ENCODE results near the gene DCX. TPM values are rescaled to one million over a fixed set of nuclear protein-coding genes. Genes with fewer than 3 reads are reported as not detected.

The DCX gene
- total RNA-seq, 1 experiment from 2014 or later, result not detected

DNA sequence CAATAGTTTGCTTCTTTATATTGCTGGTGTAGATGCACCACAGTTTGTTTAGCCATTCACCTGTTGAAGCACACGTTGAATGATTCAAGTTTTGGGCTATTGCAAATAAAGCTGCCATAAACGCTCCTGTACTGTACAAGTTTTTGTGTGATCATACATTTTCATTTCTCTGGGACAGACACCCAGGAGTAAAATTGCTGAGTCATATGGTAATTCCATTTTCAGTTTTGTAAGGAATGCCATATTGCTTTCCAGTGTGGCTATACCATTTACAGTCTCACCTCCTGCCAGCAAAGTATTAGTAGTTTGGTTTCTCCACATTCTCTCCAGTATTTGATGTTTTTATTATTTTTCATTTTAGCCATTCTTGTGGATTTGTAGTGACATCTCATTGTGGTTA is 109.7 kb downstream of the DCX start:
- H3K27ac ChIP-seq (ENCODE audit: low read length), result no peak overlapping the region
- TF ChIP-seq EZH2 (IDR thresholded peaks at IDR 0.05; ENCODE audit: low read length, unreplicated experiment) (no peak), EZH2phosphoT487 (IDR thresholded peaks at IDR 0.05; ENCODE audit: borderline replicate concordance, low read length) (no peak)
- TF ChIP-seq, protein P1, sequence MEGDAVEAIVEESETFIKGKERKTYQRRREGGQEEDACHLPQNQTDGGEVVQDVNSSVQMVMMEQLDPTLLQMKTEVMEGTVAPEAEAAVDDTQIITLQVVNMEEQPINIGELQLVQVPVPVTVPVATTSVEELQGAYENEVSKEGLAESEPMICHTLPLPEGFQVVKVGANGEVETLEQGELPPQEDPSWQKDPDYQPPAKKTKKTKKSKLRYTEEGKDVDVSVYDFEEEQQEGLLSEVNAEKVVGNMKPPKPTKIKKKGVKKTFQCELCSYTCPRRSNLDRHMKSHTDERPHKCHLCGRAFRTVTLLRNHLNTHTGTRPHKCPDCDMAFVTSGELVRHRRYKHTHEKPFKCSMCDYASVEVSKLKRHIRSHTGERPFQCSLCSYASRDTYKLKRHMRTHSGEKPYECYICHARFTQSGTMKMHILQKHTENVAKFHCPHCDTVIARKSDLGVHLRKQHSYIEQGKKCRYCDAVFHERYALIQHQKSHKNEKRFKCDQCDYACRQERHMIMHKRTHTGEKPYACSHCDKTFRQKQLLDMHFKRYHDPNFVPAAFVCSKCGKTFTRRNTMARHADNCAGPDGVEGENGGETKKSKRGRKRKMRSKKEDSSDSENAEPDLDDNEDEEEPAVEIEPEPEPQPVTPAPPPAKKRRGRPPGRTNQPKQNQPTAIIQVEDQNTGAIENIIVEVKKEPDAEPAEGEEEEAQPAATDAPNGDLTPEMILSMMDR (conservative IDR thresholded peaks at IDR 0.05; ENCODE audit: low read depth, low read length), result no peak
- H3K4me3 ChIP-seq (ENCODE audit: low read length), result no peak overlapping the region
- no peak overlapping the region for H3K4me2 ChIP-seq (ENCODE audit: low read length)
- H3K27me3 ChIP-seq (ENCODE audit: low read length), result no peaks in the 10 kb centered on the region
- no peak overlapping the region for H3K9ac ChIP-seq (ENCODE audit: low read length)
- H3K4me1 ChIP-seq (ENCODE audit: insufficient read depth, low read length), result no peaks in the 10 kb centered on the region
- no TSS peak for BruUV-seq (replicated peaks)
- H3F3A ChIP-seq (ENCODE audit: low read length, unreplicated experiment), result no peaks in the 10 kb centered on the region
- no peaks in the 10 kb centered on the region for H4K20me1 ChIP-seq (ENCODE audit: low read length)
- CTCF ChIA-PET, result no interaction called here
- intact Hi-C loops (cut with micrococcal nuclease), result no loop called here
- no peak overlapping the region for H2AFZ ChIP-seq (ENCODE audit: low read length)
- DNase-seq (no peak), ATAC-seq (no peak)
- no peaks in the 10 kb centered on the region for H3K9me2 ChIP-seq (replicated peaks; ENCODE audit: low read length)
- H3K79me2 ChIP-seq (ENCODE audit: low read length), result no peaks in the 10 kb centered on the region
- POLR2A ChIA-PET (ENCODE audit: unreplicated experiment), result no interaction called here
- H3K9me3 ChIP-seq (ENCODE audit: low read length), result no peaks in the 10 kb centered on the region
- H3K36me3 ChIP-seq (ENCODE audit: low read depth, low read length), result no peaks in the 10 kb centered on the region

DNA sequence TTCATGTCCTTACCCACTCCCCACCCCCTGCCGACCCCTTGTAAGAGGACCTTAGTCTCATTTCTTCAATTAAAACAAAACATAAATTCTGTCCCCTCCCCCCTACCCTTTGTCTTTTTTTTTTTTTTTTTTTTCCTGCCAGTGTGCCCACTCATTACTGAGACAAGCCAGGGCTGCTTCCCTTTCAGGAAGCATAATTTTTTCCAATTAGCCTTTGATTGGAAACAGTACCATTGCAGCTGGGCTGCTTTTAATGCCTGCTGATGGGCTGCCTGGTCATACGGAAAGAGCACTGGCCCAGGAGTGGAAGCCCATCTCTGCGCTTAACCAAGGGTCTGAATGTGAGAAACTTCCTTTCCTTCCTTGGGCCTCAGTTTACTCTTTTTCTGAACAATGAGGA is 123.2 kb downstream of the DCX start:
- no peaks in the 10 kb centered on the region for H3K27me3 ChIP-seq (ENCODE audit: low read length)
- no peak overlapping the region for H3K4me3 ChIP-seq (ENCODE audit: low read length)
- no peaks in the 10 kb centered on the region for H3F3A ChIP-seq (ENCODE audit: low read length, unreplicated experiment)
- no TSS peak for BruUV-seq (replicated peaks)
- no peak overlapping the region for H3K4me2 ChIP-seq (ENCODE audit: low read length)
- TF ChIP-seq, protein P1 (conservative IDR thresholded peaks at IDR 0.05; ENCODE audit: low read depth, low read length), result no peak
- no peak for TF ChIP-seq EZH2phosphoT487 (IDR thresholded peaks at IDR 0.05; ENCODE audit: borderline replicate concordance, low read length)
- TF ChIP-seq EZH2 (IDR thresholded peaks at IDR 0.05; ENCODE audit: low read length, unreplicated experiment), result no peak
- no peak for DNase-seq
- ChIA-PET CTCF (no interaction called here), POLR2A (ENCODE audit: unreplicated experiment) (no interaction called here)
- H3K79me2 ChIP-seq (ENCODE audit: low read length), result no peaks in the 10 kb centered on the region
- no peaks in the 10 kb centered on the region for H3K9me2 ChIP-seq (replicated peaks; ENCODE audit: low read length)
- H3K4me1 ChIP-seq (ENCODE audit: insufficient read depth, low read length), result no peaks in the 10 kb centered on the region
- H2AFZ ChIP-seq (ENCODE audit: low read length), result no peak overlapping the region
- no peak overlapping the region for H3K9ac ChIP-seq (ENCODE audit: low read length)
- H3K27ac ChIP-seq (ENCODE audit: low read length), result no peak overlapping the region
- H3K9me3 ChIP-seq (ENCODE audit: low read length), result no peaks in the 10 kb centered on the region
- no peak for ATAC-seq
- no peaks in the 10 kb centered on the region for H3K36me3 ChIP-seq (ENCODE audit: low read depth, low read length)
- H4K20me1 ChIP-seq (ENCODE audit: low read length), result no peaks in the 10 kb centered on the region
- intact Hi-C loops (cut with micrococcal nuclease), result no loop called here

DNA sequence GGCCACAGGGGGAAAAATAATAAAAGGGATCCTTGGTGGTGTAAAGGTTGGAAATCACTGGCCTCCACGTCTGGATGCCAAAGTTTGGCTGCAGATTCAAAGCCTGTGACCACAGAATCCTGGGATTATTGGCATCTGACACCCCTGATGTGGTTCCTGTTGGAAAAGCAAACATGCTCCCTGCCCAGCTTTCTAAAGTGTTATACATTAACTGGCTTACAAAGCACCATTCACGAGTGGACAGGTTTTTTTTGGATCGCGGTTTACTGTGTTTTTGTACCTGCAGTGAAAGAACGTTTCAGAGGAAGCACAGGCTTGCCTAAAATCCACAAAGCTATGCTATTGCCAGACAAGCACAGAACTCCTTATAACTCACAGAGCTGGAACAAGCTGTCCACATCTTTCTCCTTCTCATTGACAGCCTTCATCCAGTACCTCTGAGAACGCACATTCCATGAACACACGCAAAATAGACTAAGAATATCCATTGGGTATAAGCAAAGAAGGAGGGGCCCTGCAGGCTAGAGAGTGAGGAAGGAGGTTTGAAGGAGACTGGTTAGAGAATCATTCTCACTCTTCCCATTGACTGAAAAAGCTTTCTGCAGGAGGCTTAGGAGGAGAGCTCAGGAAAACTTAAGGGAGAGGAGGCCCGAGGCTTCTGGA is 127.2 kb downstream of the DCX start:
- ATAC-seq, result no peak
- H3K9me2 ChIP-seq (replicated peaks; ENCODE audit: low read length), result no peaks in the 10 kb centered on the region
- no peaks in the 10 kb centered on the region for H3K27me3 ChIP-seq (ENCODE audit: low read length)
- H3K9ac ChIP-seq (ENCODE audit: low read length), result no peak overlapping the region
- H3K79me2 ChIP-seq (ENCODE audit: low read length), result no peaks in the 10 kb centered on the region
- no peaks in the 10 kb centered on the region for H4K20me1 ChIP-seq (ENCODE audit: low read length)
- TF ChIP-seq, protein P1 (conservative IDR thresholded peaks at IDR 0.05; ENCODE audit: low read depth, low read length), result no peak
- TF ChIP-seq EZH2 (IDR thresholded peaks at IDR 0.05; ENCODE audit: low read length, unreplicated experiment), result no peak
- no peak for TF ChIP-seq EZH2phosphoT487 (IDR thresholded peaks at IDR 0.05; ENCODE audit: borderline replicate concordance, low read length)
- H3K4me2 ChIP-seq (ENCODE audit: low read length), result no peak overlapping the region
- H3K9me3 ChIP-seq (ENCODE audit: low read length), result no peaks in the 10 kb centered on the region
- H3K36me3 ChIP-seq (ENCODE audit: low read depth, low read length), result no peaks in the 10 kb centered on the region
- no peak overlapping the region for H3K27ac ChIP-seq (ENCODE audit: low read length)
- H3K4me3 ChIP-seq (ENCODE audit: low read length), result no peak overlapping the region
- H3F3A ChIP-seq (ENCODE audit: low read length, unreplicated experiment), result no peaks in the 10 kb centered on the region
- H3K4me1 ChIP-seq (ENCODE audit: insufficient read depth, low read length), result no peaks in the 10 kb centered on the region
- intact Hi-C loops (cut with micrococcal nuclease), result no loop called here
- BruUV-seq (replicated peaks), result no TSS peak
- no peak for DNase-seq
- no peak overlapping the region for H2AFZ ChIP-seq (ENCODE audit: low read length)
- POLR2A ChIA-PET (ENCODE audit: unreplicated experiment), result no interaction called here
- CTCF ChIA-PET, result no interaction called here

Data from PC-3 (cell line).